Right lung (tissue), 10 donors: ENCODE measurements around the gene SLC26A8. TPM values are rescaled to one million over a fixed set of nuclear protein-coding genes. Genes with fewer than 3 reads are reported as not detected.

Experiments
- DNase-seq, 2 donors: peaks; one replicate each; pipeline ENCODE4 v3.0.0-alpha.2; 2013
- long read RNA-seq, 8 donors: transcript quantifications; one replicate each; lab custom pipeline, GENCODE V29; 2026
- polyA plus RNA-seq, 5 donors: library from polyadenylated mRNA; unstranded; fragments of 120-200 nt; gene quantifications; one replicate each; pipeline versions ENCODE4 v1.2.1 to v1.2.3, GENCODE V29; 2013; ENCODE audit warnings: inconsistent platforms in 1 of 5, low replicate concordance in 1 of 5; ENCODE audit not compliant: insufficient read length in 5 of 5, insufficient read depth in 1 of 5

SLC26A8 gene, protein sequence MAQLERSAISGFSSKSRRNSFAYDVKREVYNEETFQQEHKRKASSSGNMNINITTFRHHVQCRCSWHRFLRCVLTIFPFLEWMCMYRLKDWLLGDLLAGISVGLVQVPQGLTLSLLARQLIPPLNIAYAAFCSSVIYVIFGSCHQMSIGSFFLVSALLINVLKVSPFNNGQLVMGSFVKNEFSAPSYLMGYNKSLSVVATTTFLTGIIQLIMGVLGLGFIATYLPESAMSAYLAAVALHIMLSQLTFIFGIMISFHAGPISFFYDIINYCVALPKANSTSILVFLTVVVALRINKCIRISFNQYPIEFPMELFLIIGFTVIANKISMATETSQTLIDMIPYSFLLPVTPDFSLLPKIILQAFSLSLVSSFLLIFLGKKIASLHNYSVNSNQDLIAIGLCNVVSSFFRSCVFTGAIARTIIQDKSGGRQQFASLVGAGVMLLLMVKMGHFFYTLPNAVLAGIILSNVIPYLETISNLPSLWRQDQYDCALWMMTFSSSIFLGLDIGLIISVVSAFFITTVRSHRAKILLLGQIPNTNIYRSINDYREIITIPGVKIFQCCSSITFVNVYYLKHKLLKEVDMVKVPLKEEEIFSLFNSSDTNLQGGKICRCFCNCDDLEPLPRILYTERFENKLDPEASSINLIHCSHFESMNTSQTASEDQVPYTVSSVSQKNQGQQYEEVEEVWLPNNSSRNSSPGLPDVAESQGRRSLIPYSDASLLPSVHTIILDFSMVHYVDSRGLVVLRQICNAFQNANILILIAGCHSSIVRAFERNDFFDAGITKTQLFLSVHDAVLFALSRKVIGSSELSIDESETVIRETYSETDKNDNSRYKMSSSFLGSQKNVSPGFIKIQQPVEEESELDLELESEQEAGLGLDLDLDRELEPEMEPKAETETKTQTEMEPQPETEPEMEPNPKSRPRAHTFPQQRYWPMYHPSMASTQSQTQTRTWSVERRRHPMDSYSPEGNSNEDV
- under 1 TPM; 0.26 to 0.60 (median 0.48) TPM for polyA plus RNA-seq
- long read RNA-seq, donor 1, result 0 reads
- long read RNA-seq, donor 2, result 0 reads
- long read RNA-seq, donor 3, result 0 reads
- long read RNA-seq, donor 4, result 0 reads
- long read RNA-seq, donor 5, result 0 reads
- long read RNA-seq, donor 6, partial matches to known transcripts, result 21 of 34 reads
- long read RNA-seq, donor 6, other reads (novel, unspliced or antisense), result 13 of 34 reads
- long read RNA-seq, donor 7, result 0 reads
- long read RNA-seq, donor 8, result 0 reads

DNA sequence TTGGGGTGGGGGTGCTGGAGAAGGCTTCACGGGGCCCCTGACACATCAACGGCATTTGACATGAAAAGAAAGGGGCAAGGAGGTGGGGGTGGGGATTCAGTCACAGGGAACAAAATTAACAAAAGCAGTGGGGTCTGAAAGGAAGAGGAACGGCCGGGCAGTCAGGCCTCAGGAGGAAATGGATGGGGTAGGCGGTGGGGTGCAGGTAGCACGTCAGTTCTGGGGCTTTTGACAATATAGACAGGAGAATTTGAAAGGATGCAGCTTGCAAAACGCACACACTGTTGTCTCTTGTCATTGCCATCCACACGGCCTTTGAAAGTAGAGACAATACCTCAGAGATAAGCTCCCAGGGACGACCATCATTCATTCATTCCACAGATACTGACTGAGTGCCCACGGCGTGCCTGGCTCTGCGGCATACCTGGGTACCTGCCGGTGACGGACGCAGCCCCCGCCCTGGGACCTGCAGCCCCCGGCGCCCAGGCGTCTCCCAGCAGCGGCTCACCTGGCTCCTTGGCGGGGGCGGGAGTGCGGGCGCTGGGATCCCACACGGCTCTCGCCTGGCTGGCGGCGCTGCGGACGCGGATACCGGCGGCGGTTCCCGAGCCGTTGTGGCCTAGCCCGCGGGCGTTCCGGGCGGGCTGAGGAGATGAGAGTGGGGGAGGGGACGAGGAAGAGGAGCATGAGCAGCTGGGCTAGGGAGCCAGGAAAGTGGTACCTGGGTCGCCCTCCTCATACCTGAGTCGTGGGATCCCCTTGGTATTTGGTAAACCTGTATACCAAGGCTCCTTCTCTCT lies at the start of gene SLC26A8:
Gene SLC26A8 (minus strand): TSS at position 646 of the 800 bp plus-strand sequence. CDS start 4,934 bp downstream, outside the sequence.
- no peak for DNase-seq

DNA sequence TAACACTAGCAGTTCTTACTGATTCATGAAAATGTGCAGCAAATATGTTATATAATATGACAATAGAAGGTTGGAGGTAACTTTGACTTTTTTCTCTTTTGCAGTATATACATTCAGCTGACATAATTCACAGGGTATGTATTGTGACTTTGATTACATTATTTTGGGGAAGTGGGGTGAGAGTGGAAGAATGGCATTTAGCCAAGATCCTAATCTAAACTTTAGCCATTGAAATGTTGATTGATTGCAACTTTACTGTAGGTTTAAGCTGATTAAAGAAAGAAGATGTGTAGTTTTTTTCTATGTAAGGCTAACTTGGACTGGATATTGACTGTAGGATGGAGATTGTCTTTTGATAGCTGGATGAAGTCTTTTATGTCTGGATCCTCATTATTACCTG lies 49.1 kb upstream of the SLC26A8 start:
- no peak for DNase-seq

DNA sequence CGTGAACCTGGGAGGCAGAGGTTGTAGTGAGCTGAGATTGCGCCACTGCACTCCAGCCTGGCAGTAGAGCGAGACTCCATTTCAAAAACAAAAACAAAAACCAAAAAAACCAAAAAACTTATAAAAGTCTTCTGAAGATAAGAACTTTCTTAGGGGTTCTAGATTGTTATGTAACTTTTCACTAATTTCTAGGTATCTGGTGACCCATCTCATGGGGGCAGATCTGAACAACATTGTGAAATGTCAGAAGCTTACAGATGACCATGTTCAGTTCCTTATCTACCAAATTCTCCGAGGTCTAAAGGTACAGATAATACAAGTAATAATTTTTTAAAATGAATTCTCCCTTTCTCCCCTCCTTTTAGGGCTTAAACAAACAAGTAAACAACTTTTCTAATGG lies 48.2 kb upstream of the SLC26A8 start:
- no peak for DNase-seq

DNA sequence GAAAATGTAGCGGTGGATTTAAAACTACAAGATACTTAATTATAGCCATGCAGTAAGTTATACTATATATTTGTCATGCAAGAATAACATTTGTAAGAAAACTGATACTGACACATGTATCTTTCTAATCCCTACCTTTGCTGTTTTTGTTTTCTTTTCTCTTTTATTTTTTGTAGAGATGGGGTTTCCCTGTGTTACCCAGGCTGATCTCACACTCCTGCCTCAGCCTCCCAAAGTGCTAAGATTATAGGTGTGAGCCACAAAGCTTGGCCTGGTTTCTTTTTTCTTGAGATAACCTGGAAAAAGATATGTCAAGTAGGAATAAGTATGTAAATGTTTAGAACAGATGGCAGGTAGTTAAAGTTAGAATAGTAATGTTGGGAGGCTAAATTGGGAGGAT lies 47.3 kb upstream of the SLC26A8 start:
- no peak for DNase-seq

DNA sequence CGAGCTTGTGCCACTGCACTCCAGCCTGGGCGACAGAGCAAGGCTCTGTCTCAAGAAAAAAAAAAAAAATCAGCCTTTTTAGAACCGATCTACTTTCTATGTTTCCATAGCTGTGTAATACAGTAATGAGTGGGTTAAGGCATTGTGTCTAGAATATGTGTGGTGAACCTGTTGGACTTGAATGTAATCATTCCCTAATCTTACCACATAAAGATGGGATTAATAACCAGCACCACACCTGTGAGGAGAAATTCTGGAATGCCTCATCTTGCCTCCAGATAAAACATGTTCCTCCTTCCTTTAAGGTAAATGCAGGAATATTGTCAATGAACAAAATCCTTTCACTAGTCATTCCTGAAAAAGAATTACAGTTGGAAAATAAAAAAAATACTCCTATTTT lies 46.8 kb upstream of the SLC26A8 start:
- DNase-seq, result no peak

DNA sequence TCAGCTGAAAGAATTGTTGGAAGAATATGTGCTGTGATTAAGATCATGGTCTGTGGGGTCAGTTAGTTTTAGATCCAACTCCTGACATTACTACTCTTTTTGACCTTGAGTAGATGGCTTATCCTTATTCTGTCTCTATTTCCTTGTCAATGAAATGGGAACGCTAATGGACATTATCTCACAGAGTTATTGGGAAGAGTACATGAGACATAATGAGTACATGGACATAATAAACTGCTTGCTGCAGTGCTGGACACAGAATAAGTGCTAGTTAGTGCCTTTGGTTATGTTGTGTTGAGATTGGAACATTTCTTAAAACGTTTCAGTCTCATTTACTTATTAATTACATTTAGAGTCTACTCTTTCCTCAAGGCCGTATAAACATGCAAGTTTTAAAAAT lies 45.8 kb upstream of the SLC26A8 start:
- no peak for DNase-seq

DNA sequence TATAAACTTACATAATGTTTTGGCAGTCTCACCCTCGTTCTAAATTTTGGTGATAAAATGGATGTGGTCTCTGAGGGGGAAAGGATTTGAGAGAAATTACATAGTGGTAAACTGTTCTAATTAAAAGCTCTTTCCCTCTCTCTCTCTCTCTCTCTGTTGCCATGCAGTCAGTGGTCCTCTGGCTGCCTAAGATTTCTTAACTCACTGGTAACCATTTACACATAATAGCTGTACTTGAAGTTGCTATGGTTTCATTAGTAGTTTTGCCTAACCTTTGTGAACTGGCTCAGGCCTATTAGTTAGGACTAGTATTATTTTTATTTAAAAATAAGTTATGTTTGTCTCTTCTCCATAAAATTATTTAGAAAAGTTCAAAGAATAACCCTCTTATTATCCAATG lies 45.1 kb upstream of the SLC26A8 start:
- no peak for DNase-seq

DNA sequence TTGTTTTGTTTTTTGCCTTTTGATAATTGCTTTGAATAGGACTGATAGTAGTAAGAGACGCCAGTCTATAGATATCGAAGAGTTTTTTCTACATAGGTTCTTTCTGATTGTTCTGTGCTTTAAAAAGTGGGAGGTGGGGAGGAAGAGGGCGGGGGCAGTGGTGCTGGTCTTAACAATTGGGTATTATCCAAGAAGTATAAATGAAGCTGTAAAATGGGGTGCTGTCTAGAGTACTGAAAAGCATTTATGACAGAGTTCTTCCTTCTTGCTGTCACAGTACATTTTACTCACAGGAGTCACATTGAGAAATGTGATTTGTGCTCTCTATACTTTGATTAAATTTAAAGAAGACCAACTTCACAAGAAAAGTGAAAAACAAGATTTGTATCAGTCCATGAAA lies 44.1 kb upstream of the SLC26A8 start:
- DNase-seq, result no peak

DNA sequence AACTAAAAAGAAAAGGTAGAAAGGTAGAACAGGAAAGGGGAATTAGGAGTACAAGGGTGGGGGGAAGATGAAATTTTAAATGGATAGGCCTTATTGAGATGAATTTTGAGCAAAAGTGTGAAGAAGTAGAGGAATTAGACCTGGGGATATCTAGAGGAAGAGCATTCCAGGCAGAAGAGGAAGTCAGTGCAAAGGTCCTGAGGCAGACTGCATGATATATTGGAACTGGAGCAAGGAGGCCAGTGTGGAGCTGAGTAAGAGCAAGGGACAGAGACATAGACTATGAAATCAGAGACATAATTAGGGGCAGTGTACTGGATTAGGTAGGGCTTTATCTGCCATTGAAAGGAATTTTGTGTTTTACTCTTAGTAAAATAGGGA lies 43.6 kb upstream of the SLC26A8 start:
- DNase-seq, result no peak

DNA sequence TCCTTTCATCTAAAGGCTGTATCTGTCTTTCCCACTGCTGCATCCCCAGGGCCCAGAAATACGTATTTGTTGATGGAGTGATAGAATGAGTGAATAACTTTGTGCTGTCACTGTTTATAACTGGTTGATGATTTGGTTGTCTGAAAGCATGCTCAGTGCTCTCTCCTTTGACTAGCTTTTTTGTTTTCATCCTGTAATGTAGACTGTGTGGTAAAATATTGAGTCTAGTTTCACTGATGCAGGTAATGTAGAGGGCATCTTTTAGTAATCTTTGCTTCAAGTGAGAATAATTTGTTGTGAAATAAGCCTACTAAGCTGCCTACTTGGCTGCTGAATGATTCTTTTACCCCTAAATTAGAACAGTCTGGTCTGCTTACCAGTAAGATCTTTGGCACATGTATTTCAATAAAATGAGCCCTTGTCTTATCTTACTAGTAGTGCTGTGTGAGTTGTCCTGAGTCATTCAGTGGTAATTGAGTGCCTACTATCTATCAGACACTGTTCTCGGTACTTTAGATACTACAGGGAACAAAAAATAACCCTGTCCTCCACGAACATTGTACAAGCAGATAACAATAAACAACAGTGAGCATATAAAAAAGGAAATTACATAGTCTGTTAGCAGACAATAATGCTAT lies 43.1 kb upstream of the SLC26A8 start:
- DNase-seq, result no peak

DNA sequence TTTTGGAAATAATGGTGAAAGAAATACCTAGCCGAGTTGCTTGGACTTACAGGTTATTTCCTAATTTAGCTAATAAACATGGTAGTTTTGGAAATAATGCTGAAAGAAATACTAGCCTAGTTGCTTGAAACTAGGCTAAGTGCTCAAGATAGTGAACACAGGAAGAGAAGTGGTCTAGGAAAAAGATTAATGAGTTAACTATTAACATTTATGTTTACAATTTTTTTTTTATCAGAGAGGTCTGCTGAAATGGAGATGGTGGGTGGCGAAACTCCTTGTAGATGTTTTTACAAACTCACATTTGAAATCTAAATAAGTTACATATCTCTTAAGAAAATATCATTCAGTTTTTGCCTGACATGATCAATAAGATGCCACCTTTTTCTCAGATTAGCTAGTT lies 42.4 kb upstream of the SLC26A8 start:
- no peak for DNase-seq

DNA sequence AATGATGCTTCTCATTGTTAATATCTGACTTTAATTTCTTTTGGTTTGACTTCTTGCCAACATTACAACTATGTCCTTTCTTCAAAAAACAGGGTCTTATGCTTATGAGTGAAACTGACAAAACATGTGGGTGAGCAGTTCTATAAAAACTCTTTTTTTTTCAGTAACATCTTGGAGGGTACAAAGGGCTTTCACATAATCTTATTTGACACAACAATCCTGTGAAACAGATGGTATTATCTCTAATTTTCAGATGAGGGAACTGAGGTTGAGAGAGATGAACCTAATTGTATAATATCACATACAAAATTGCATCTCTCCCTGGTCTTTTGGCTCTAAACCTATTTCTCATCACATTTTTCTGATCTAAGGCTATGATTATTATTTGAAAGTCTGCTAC lies 41.5 kb upstream of the SLC26A8 start:
- no peak for DNase-seq

DNA sequence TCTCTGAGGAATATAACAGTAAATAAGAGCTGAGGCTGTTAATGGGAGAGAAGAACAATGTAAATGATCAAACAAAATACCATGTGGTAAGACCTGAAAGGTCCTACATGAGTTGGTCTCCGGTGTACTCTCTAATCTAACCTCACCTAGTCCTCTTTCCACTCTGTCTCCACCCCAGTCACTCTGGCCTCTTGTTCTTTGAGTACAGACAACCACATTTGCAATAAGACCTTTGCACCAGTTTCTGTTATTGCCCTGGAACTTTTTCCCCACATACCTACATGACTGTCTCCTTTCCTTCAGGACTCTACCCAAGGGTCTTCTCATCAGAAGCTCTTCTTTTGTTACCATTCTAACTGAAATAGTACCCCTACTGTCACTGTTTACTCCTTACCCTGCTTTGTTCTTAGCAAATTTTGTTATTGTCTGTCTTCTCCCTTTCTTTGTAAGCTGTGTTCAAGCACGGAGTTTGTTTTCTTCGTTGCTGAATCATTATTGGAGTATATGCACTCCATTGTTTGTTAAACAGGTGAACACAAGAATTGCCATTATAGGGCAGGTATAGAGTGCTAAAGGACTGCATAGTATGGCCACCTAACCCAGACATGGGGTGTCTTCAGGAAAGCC lies 40.4 kb upstream of the SLC26A8 start:
- DNase-seq, result no peak

DNA sequence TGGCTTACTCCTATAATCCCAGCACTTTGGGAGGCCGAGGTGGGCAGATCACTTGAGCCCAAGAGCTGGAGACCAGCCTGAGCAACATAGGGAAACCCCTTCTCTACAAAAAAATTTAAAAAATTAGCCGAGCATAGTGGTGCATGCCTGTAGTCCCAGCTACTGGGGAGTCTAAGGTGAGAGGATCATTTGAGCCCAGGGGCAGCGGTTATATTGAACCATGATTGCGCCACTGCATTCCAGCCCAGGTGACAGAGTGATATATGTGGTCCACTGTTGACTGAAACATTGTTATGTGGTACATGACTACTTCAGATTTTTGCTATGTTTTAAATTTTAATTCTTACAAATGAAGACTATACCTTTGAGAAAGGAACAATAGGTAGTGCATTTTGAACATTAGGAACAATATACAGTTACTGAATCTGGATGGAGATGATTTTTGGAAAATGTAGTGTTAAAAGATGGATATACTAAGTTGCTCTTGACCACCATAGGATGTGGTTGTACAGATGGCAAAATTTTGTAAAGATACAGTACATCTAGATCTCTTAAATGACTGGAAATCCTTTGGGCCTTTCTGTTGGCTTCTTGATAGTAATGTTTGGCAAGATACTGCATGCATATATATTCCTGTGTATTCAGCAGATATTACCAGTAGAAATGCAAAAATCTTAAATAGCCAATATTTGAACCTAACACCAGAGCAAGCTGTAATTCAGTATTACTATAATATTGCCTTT lies 39.0 kb upstream of the SLC26A8 start:
- DNase-seq, result no peak

DNA sequence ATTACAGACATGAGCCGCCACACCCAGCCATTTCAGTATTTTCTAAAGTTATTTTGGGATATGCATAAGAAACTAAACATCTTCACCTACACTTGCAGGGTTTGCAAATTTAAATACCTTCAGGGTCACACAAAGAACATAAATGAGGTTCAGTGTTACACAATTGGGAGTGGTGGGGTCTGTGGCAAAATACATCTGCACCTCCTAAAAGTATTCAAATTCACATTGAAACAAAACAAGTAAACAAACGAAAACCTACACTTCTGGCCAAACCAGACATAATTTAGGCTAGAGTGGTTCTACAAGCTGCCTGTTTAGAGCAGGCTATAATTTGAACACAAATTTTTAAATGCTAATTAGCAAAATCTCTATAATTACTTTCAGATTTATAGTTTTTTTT lies 37.8 kb upstream of the SLC26A8 start:
- DNase-seq, result no peak

DNA sequence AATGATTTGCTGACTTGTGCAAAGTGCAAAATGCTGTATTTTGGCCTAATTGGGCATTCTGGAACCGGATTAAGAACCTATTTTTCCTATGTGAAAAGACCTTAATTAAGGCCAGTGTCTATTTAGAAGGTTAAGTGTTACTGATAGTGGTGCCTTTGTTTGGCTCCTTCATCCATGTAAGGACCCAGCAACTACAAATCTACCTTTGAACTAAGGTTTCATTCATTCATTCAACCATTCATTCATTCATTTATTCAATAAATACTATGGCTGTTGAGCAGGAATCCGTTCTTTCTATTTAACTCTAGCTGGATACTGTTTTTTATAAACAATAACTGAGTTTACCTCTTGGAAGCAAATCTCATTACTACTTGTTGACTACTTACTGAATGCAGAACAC lies 36.8 kb upstream of the SLC26A8 start:
- DNase-seq, result no peak

DNA sequence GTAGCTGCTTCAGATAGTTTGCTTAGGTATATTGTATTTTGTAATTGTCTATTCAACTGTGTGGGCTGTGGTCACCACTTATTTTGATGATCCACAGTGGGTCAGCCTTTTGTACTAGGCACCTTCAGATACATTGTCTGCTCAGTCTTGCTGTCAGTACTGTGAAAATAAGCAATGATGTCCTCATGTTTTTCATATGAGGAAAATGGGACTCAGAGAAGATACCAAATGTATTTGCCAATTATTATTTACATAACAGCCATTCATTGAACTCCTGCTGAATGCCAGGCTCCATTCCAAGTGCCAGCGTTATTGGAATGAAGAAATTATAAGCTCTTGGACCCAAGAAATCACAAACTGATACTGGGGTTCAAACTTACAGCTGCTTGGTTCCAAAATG lies 31.7 kb upstream of the SLC26A8 start:
- no peak for DNase-seq

DNA sequence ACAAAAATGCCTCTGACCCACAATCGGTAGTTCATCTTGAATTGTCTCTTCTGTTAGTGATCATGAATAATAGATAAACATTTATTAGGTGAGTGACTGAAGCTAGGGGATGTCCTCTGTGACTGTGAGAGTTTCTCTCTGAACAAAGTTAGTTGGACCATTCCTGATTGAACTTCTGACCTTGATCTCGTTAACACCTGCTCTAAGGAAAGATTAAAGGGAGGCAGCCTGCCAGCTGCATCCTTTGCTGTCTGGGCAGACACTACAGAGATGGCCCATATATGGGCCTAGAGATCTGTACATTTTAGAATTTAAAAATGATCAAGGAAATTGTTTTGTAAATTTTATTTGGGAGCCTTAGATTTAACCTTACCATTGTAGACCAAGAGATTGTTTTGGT lies 30.5 kb upstream of the SLC26A8 start:
- no peak for DNase-seq

DNA sequence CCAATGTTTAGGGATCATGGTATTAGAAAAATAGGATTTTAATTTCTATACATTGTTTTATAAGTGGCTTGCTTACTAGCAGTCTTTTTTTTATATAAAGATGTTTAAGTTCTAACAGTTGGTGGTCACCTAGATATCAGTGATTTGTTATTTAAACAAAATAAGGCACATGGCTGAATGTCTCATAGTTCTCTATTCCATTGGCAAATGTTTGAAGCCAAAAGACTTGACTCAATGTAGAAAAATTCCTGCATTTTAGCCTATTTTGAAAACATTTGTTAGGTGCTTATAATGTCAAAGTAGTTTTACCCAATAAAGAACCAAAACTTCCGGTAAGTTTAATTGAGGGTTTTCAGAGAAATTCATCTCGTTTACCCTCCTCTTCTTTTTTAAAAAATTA lies 30.0 kb upstream of the SLC26A8 start:
- DNase-seq, result no peak

DNA sequence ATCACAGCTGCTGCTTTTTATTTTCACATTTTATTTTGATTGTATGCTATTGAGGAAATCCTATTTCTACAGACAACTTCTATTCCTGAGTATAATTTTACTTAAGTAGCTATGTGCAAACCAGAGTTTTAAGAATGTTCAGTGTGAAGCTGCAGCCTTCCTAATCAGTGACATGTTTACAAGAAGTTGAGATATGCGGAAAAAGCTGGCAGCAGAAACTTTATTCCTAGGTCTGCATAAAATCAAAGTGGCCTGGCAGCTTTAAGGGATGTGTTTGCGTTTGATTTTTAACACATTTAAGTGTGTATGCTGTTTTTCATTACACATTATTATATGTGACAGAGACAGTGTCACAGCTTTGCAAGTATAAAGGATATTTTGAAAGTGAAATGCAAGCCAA lies 29.4 kb upstream of the SLC26A8 start:
- no peak for DNase-seq
